HG03045 (cell line): Measurements from ENCODE around the gene DLX3.
A peak's percentile ranks its signal among the peaks of the same experiment; 100 is the strongest.

Source experiments
- ATAC-seq: cut with Tn5 transposase; IDR thresholded peaks from one replicate; pipeline ENCODE4 v1.9.1; 2021; ENCODE audit warnings: mild to moderate bottlenecking, moderate library complexity; ENCODE audit not compliant: unreplicated experiment

The DLX3 gene

DNA sequence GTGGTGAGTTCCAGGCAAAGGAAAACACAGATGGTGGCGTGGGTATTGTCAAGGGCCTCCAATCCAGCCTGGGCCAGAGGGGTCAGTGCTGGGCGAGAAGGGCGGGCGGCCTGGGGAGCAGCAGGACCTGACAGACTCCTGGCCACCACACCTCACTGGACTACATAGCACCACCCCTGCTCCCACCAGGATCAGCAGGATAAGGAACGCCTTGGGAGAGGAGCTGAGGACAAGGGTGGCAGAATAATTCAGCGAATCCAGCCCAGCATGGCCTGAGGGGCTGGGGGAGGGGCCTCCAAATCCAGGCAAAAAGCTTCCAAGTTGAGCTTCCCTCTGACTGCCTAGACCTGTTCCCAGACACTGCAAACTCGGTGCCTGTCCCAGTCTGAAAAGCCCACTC, 19.5 kb downstream of the DLX3 start:
- no peak for ATAC-seq

DNA sequence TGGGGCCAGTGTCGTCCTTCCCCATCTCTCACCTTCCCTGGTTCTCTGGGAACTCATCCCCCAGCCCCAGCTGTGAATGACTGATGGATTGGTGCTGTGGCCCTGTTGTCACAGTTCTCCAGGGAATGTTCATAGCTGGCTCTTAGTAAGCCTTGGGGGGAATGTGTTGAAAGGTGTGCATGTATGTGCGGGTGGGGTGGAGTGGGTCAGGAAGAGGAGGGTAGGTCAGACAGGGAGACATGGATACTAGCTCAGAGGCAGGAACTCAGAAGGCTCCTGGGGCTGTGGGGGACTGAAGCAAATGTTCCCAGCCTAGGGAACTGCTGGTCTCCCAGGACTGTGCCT, 21.8 kb downstream of the DLX3 start:
- ATAC-seq, result no peak

DNA sequence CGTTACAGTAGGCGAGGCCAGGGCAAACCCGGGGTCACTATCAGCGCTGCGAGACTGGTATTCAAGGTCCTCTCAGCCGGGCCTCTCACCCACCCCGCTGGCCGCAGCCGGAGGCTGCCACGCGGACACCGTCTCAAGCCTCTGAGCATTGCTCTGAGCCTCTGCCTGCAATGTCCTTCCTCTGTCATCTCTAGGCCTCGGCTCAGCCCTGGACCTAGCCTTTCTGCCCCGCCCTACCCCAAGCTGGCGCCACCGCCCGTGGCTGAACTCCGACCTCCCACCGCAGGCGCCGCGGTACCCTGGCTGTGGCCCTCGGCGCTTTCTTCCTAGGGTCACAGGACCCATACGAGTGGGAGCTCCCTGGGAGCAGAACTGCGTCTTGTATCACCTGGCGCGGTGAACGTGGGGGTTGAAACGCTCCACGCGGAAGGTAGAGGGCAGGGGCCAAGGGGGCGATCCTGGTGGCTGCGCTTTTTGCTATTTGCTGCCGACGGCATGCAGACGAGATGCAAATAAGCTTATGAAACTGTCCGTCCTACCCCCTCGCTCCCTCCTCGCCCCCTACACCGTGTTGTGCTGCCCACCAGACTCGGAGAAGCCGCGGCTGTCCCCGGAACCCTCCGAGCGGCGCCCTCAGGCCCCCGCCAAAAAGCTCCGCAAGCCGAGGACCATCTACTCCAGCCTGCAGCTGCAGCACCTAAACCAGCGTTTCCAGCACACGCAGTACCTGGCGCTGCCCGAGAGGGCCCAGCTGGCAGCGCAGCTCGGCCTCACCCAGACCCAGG, 22.3 kb downstream of the DLX3 start:
- no peak for ATAC-seq

DNA sequence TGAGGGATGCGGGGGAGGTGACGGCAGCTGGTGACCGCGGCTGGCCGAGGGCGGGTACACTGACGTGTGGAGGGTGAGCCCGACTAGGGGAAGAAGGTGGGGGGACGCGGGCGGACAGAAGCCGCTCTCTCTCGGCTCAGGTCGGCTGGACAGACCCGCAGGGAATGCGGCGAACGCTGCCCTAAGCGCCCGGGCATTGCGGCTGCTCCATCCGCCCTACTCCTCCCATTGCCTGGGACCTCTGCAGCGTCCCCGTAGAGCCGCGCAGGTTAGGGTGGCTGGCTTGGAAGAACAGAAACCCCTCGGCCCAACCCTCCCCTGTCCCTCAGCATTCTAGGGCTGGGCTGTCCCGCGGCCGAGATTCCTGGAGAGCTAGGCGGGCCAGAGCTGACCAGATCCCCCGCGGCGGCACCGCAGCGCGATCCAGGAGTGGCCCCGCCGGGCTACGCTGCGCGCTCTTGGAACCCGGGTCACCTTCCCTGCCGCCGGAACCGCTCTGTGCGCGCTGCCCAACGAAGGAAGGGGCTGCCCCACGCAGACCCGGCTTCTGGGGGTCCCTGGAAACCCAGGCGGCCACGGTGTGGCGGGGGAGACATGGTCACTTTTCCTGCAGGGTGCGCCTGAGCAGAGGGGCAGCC, 23.1 kb downstream of the DLX3 start:
- ATAC-seq, result no peak

DNA sequence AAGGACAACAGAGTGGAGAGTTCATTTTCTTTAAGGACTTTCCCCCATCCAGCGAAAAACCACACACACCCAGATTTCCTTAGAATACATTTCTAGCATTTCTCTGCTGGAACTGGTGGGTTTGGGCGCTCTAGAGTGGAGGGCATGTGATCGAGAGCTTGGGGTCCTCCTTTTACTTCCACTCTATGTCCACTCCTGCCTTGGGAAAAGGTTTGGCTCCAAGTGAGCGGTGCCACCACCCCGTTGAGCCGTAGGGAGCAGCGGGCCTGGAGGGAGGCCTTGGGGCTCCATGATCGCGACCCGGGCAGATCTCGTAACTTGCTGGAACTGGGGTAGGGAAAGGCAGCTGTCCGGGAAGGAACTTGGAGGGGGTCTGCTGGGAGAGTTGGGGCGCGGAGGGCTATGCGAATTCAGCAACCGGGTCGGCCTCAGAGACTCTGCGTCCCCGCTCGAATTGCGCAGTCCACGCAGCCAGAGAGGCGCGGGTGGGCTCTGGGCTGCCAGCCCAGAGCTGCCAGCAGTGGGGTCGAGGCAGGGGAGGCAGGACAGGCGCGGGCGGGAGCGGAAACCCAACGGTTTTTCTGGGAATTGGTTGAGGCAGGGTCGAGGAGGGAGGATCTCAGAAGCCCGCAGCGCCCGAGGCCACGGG, 23.7 kb downstream of the DLX3 start:
- no peak for ATAC-seq

DNA sequence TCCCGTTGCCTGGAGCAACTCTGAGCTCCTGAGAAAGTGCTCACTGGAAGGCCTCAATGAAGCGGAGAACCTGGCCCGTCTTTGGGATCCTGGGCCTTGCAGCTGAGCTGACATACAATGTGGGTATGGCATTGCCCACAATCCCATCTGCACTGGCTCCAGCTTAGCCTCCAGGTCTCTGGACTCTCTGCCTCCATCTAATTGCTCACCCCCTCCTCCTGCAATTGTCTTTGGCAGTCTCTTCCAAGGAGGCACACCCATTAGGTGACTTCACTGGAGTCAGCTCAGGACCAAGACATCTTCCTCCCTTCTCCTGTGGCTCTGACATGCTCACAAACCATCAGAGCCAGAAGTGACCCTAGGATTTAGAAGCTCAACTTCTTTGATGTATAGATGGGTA, 24.5 kb downstream of the DLX3 start:
- no peak for ATAC-seq

DNA sequence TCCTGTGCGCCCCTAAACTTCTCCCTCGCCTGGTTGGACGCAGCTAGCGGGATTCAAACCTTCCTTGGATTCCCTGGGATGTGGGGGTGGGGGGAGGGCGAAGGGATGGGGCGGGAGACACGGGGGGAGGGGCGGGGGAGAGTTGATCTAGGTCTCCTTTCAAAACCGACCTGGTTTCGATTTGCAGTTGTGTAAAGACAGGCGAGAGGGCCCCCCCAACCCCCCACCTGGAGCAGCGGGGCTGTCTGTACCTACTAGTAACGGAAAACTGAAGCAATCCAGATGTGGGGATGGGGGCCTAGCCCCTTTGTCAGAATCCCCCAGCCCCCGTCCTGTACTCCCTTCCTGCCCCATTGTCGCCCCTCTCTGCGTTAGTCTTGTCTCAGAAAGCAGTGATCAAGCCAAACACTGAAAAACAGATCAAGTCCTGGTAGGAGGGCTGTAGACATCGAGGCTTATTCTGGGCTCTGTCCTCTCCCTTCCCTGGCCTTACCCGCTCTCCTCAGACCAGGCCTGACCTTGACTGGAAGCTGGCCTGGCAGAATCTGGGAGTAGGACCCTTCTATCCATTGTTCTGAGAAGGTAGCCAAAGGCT, 25.1 kb downstream of the DLX3 start:
- ATAC-seq, result no peak

DNA sequence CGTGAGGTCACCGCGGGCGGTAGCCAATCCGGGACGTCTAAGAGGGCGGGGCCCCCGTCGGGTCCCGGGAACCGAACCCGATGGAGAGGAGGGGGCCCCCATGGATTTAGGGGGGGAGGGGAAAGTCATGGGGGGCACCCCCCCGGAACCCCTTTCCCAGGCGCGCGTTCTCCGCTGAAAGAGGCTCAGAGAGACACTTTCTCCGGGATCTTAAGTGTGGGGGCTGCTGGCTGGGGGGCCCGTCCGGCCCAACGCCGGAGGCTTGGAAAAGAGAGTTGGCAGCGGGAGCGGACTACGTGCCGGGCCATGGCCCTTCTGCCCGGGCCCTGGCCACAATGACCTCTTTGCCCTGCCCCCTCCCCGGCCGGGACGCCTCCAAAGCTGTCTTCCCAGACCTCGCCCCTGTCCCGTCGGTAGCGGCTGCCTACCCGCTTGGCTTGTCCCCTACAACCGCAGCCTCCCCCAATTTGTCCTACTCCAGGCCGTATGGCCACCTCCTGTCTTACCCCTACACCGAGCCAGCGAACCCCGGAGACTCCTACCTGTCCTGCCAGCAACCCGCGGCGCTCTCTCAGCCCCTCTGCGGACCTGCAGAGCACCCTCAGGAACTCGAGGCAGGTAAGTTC, 25.8 kb downstream of the DLX3 start, which contains the start of gene DLX4:
Gene DLX4, plus strand, starts transcription at position 57 of the 626 bp plus-strand sequence. Its CDS starts 279 bp downstream, at position 336.
- no peak for ATAC-seq

DNA sequence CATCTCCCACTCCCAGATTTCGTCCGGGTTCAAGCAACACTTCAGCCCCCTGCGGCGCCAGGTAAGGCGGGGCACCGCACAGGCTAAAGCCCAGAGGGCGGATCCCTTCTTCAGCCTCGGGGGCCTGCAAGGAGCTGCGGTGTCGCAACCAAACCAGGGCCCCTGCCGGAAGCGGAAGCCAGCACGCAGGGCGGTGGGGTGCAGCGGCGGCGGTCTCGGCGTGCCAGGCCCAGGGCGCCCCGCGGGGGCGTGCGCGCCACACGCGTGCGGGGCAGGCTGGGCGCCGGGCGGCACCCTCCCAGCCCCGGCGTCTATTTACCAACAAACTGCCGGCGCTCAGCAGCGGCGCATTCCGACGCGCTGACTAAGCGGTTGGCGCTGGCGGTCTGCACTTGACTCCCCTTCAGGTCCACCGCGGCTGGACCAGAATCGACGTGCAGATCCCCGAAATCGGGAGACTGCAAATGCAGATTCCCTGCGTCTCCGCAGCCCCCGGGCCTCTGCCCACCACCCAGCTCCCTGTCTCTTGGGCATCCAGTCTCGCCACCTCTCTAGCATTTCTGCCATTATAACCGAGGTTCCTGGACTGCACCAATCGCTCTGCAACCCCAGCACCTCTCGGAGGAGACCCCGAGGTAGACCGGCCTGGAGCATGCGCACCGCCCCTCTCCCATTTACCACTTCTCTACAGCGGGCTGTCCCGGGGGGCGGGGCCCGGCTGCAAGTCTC, 26.5 kb downstream of the DLX3 start:
- ATAC-seq, result peak; percentile 50

DNA sequence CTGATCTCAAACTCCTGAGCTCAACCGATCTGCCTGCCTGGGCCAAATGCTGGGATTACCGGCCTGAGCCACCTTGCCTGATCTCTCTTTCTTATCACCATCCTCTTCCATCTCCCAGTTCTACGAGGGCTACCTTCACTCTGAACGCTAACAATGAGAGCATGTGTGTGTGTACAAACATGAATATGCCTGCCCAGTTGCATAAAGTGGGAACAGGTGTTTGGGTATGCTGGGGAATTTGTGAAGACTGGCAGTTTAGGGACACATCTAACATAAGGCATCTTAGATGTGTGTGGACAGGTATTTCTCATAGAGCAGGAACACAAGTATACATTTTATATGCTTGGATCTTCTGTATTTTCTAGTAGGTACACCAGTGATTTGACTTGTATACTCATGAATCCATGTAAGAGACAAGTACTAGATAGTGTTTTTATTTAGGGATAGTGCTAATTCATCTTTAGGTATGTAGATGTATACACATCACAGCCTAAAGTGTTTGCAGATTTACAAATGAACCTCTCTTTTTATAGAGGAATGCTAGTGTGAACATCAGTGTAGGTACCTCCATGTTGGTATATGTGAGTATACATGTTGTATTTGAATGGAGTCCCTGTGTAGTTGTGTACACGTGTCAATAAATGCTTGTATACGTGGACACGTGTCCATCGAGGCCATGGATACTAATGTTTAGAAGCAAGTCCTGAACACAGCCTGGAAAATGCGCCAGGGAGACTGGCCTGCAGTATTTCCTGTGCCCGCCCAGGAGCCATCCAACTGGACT, 27.2 kb downstream of the DLX3 start:
- ATAC-seq, result no peak

DNA sequence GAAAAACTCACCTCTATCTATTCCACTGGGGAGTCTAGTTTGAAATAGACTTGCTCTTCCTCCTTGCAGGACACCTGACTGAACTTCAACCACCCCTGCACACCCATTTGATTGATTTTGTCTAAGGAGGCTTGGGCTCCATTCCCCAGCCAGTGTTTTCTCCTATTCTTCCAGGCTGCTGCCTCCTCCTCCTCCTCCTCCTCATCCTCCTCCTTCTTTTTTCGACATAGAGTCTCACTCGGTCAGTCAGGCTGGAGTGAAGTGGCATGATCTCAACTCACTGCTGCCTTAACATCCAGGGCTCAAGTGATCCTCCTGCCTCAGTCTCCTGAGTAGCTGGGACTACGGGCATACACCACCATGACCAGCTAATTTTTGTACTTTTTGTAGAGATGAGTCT, 27.8 kb downstream of the DLX3 start:
- ATAC-seq, result no peak

DNA sequence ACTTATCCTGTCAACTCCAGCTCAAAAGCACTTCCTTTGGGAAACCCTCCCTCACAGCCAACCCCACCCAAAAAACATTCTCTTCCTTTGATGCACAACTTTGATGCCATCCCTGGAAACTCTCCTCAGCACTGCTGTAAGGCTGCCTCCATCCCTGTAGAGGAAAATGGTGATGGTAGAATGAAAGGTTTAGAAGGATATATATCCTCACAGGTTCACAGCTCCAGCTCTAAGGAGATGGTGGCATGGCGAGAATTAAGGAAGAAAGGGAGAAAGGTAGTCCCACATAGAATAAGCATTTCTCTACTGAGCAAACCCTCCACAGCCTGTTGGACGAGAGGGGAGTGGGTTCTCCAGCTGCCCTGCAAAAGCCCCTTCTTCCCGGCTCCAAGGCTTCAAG, 28.3 kb downstream of the DLX3 start:
- no peak for ATAC-seq

DNA sequence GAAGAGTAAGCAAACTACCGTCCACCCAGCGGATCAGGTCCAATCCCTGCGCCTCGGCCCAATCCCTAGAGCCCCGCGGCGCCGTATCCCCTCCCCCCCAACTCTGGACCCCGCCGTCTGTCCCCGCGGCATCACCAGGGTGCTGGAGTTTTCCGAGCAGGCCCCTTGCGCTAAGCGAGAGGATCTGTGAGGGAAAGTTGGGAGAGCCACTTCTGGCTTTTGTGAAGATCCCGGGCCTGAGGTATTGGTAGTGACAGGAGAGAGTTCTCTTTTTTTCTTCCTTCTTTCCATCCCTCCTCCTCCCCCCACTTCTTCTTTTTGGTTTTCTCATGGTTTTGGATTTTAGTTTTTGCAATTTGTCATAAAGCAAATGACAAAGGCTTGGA, 29.5 kb downstream of the DLX3 start:
- ATAC-seq, result no peak

DNA sequence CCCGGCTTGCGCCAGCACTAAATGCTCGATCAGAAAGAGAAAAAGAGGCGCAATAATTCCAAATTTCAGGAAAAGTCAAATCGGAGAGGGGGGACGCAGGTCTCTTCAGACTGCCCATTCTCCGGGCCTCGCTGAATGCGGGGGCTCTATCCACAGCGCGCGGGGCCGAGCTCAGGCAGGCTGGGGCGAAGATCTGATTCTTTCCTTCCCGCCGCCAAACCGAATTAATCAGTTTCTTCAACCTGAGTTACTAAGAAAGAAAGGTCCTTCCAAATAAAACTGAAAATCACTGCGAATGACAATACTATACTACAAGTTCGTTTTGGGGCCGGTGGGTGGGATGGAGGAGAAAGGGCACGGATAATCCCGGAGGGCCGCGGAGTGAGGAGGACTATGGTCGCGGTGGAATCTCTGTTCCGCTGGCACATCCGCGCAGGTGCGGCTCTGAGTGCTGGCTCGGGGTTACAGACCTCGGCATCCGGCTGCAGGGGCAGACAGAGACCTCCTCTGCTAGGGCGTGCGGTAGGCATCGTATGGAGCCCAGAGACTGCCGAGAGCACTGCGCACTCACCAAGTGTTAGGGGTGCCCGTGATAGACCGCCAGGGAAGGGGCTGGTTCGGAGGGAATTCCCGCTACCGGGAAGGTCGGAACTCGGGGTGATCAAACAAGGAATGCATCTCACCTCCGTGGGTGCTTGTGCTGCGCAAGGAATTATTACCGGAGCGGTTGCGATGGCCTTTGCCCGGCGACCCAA, 30.1 kb downstream of the DLX3 start:
- ATAC-seq, result no peak

DNA sequence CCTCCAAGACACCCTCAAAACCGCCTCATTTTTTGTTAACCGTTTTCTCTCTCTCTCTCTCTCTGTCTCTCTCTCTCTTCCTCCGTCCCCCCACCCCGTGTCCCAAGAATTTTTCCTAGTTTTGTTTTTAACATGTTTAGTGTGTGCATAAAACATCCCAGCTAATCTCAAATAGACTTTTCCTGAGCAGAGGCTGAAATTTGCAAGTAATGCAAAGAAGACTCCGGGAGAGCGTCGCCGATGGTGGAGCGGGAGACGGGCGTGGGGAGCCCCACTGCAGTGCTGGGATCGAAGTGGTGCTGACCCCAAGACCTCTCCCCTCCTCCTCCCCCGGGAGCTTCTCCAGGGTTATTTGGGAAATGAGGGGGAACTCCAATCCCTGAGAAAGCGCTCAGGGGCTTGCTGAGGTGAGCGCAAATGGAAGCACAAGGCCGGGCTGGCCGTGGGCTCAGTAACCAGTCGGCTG, 30.7 kb downstream of the DLX3 start:
- no peak for ATAC-seq

DNA sequence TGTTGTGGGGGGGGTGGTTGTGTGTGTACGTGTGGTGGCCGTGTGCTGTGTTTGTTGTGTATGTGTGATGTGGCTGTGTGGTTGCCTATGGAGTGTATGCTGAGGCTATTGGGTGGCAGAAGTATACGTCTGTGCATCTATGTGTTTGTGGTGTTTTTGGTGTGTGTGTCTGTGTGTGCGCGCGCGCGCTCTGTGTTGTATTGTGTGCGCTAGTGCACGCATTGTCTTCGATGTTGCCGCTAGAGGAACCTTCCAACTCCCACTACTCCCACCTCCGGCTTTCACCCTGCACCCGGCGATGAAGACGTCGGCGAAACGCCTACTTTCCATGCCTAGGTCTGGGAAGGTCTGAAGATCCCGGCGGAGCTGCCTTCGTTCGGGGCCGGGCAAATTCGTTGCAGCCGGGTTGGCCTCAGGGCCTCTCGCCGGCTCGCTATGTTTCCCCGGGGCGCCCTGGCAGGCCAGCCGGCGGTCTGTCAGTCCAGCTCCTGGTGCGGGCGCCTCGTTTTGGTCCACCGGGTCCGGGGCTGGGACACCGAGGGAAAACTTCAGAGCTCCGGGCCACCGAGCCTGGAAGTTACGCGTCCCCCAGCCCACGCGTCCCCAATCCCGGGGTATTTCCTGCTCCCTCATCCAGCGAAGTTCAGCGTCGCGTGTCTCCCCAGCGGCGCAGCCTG, 31.3 kb downstream of the DLX3 start:
- no peak for ATAC-seq

DNA sequence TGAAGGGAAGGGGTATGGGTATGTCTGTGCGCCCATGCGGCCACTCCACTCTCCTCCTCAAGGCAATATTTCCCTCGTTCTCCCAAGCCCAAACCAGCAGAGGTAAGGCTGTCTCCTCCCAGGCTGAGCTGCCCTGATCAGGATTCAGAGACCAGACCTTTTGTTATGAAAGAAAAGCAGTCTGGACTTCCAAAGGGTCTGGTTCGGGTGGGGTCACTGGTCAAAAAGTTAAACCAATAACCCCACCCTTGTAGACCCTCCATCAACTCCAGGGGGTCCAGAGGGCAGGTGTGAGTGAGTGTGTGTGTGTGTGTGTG, 31.8 kb downstream of the DLX3 start:
- ATAC-seq, result no peak

DNA sequence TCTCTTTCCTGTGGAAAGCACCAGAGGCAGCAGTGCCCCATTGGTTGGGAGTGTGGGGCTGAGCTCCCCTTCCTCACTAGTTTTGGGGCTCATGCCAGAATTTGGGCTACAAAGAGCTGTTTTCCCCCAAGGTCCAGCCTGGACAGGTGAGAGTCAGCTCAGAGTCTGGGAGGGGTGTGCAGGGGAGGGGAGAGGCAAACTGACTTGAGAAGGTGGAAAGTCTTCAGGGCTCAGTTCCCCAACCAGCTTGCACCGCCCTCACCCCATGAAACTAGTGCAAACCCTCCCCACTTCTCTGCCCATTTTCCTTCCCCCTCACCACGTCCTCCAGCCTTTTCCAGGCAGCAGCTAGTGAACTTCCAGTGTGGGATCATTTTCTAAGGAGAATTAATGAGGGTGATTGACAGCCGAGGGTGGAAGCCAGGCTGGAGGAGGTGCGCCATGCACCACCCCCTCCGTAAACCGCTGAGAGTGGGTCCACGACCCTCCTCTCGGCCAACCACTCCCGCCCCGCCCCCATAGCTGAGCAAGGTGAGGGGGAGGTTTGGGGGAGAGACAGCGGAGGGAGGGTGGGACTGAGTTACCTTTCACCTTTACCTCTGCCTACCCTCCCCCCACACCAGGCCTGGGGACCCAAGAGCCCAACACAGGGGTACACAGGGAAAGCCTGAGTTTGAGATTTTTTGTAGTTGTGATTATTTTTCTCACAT, 32.3 kb downstream of the DLX3 start:
- no peak for ATAC-seq
